SK-N-MC (cell line): ENCODE measurements around the gene KEAP1.
"Not testable (repeated sequence)": the region's sequence is repeated elsewhere in the genome, so short reads cannot be mapped to it uniquely, and the experiment has no call there.

Source experiments
- EZH2 ChIP-seq: fragments of 200-600 bp; sonication (generic); IDR thresholded peaks from one replicate; pipeline ENCODE4 v1.6.1; 2017; ENCODE audit warnings: antibody characterized with exemption
- POLR2AphosphoS5 ChIP-seq: IDR thresholded peaks from 2 replicates; pipeline ENCODE4 v1.6.1; 2012; ENCODE audit warnings: mild to moderate bottlenecking, low read depth, low read length, borderline replicate concordance

GRCh38 chr19:10458733-10459132, 44.4 kb downstream of the KEAP1 start:
- not testable (repeated sequence) for TF ChIP-seq EZH2, POLR2AphosphoS5
